GM10847 (cell line): ENCODE measurements around the gene WIPF2.

Experiments used
- POLR2A ChIP-seq: IDR thresholded peaks from 2 replicates; pipeline ENCODE4 v1.6.1; 2011; ENCODE audit not compliant: insufficient read length; ENCODE audit errors: extremely low read depth

The WIPF2 gene

GRCh38 chr17:40306395-40306794 is 87.3 kb downstream of the WIPF2 start:
- no peak for TF ChIP-seq POLR2A

- TF ChIP-seq POLR2A: no peak
Observed at GRCh38 chr17:40307001-40307730, 88.1 kb downstream of the WIPF2 start.

GRCh38 chr17:40307740-40308239 is 88.7 kb downstream of the WIPF2 start:
- no peak for TF ChIP-seq POLR2A

- TF ChIP-seq POLR2A: no peak
Observed at GRCh38 chr17:40309031-40309948, 90.2 kb downstream of the WIPF2 start, which contains the start of gene RARA. RARA (plus strand) TSS chr17:40309180; CDS start chr17:40331219, 22,039 bp downstream.

GRCh38 chr17:40309949-40310510 is 90.9 kb downstream of the WIPF2 start:
- TF ChIP-seq POLR2A: no peak

GRCh38 chr17:40310882-40311391 is 91.8 kb downstream of the WIPF2 start:
- no peak for TF ChIP-seq POLR2A

GRCh38 chr17:40311575-40311974 is 92.5 kb downstream of the WIPF2 start:
- no peak for TF ChIP-seq POLR2A

GRCh38 chr17:40312131-40312731 is 93.1 kb downstream of the WIPF2 start:
- no peak for TF ChIP-seq POLR2A

- TF ChIP-seq POLR2A: no peak
Observed at GRCh38 chr17:40312893-40313667, 94.0 kb downstream of the WIPF2 start.

GRCh38 chr17:40313668-40314583 is 94.8 kb downstream of the WIPF2 start:
- no peak for TF ChIP-seq POLR2A

GRCh38 chr17:40314584-40314956 is 95.5 kb downstream of the WIPF2 start:
- TF ChIP-seq POLR2A: no peak

- TF ChIP-seq POLR2A: no peak
Observed at GRCh38 chr17:40315206-40315605, 96.1 kb downstream of the WIPF2 start.
